GM21825 (cell line): ENCODE data around the gene CCDC171.
"Not testable (repeated sequence)": the region's sequence is repeated elsewhere in the genome, so short reads cannot be mapped to it uniquely, and the experiment has no call there.

Source experiments
- ATAC-seq: cut with Tn5 transposase; IDR thresholded peaks from one replicate; pipeline ENCODE4 v1.9.1; 2021; ENCODE audit warnings: mild to moderate bottlenecking, moderate library complexity; ENCODE audit not compliant: unreplicated experiment

The CCDC171 gene

GRCh38 chr9:15744196-15744595 is 191.4 kb downstream of the CCDC171 start:
- ATAC-seq: no peak

GRCh38 chr9:15746905-15747304 is 194.1 kb downstream of the CCDC171 start:
- no peak for ATAC-seq

GRCh38 chr9:15755660-15756059 is 202.8 kb downstream of the CCDC171 start:
- no peak for ATAC-seq

- ATAC-seq: no peak
Measured at GRCh38 chr9:15761551-15761950, 208.7 kb downstream of the CCDC171 start.

- ATAC-seq: no peak
Measured at GRCh38 chr9:15763371-15763770, 210.5 kb downstream of the CCDC171 start.

- ATAC-seq: no peak
Measured at GRCh38 chr9:15764131-15764530, 211.3 kb downstream of the CCDC171 start.

- no peak for ATAC-seq
Measured at GRCh38 chr9:15769547-15769946, 216.7 kb downstream of the CCDC171 start.

GRCh38 chr9:15778861-15779260 is 226.0 kb downstream of the CCDC171 start:
- ATAC-seq: no peak

- ATAC-seq: no peak
Measured at GRCh38 chr9:15782106-15782505, 229.3 kb downstream of the CCDC171 start.

- ATAC-seq: no peak
Measured at GRCh38 chr9:15785584-15785983, 232.7 kb downstream of the CCDC171 start.

- no peak for ATAC-seq
Measured at GRCh38 chr9:15786616-15787015, 233.8 kb downstream of the CCDC171 start.

- ATAC-seq: not testable (repeated sequence)
Measured at GRCh38 chr9:15810219-15810899, 257.5 kb downstream of the CCDC171 start.

GRCh38 chr9:15813076-15813475 is 260.2 kb downstream of the CCDC171 start:
- no peak for ATAC-seq

- ATAC-seq: no peak
Measured at GRCh38 chr9:15824310-15824709, 271.5 kb downstream of the CCDC171 start.

GRCh38 chr9:15831384-15831783 is 278.5 kb downstream of the CCDC171 start:
- ATAC-seq: no peak

- ATAC-seq: no peak
Measured at GRCh38 chr9:15834541-15834940, 281.7 kb downstream of the CCDC171 start.

GRCh38 chr9:15837079-15837679 is 284.3 kb downstream of the CCDC171 start:
- ATAC-seq: peak; percentile 86

GRCh38 chr9:15842051-15842450 is 289.2 kb downstream of the CCDC171 start:
- no peak for ATAC-seq

GRCh38 chr9:15843316-15843715 is 290.5 kb downstream of the CCDC171 start:
- no peak for ATAC-seq

GRCh38 chr9:15843931-15844330 is 291.1 kb downstream of the CCDC171 start:
- ATAC-seq: no peak

GRCh38 chr9:15846611-15847010 is 293.8 kb downstream of the CCDC171 start:
- no peak for ATAC-seq

- no peak for ATAC-seq
Measured at GRCh38 chr9:15849871-15850270, 297.0 kb downstream of the CCDC171 start.

- ATAC-seq: no peak
Measured at GRCh38 chr9:15851766-15852165, 298.9 kb downstream of the CCDC171 start.
